ENCODE measurements around the gene PIGT.
"Not testable (repeated sequence)": the region's sequence is repeated elsewhere in the genome, so short reads cannot be mapped to it uniquely, and the experiment has no call there.

Gene PIGT

DNA sequence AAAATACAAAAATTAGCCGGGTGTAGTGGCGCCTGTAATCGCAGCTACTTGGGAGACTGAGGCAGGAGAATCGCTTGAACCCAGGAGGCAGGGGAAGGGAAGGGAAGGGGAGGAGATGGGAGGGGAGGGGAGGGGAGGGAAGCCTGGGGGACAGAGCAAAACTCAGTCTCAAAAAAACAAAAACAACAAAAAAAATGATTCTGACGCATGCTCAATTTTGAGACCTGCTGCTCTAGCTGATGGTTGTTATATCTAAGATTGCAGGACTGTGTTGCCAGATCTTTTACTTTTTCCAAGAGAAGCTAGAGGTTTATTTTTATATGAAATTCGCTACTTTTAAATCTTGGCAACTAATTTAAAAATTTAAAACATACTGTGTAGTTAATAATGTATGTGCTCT lies 51.2 kb downstream of the PIGT start:
- no peak for DNase-seq

DNA sequence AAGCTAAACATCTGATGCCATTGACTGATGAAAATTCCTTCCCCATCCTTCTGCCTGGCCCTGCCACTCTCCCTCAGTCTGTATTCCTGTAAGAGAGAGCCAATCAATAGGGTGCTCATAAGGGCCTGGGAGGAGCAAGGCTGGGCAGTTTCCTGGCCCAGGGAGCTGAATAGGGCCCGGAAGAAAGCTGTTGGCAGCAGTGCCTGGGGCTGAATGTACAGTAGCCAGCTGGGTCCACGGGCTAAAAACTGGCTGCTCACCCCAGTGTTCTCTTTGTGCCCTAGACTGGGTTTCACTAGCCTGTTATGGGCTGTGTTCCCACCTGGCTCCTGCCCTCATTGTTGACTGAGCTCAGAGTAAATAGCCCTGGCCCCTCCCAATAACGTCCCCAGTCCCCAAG lies 51.9 kb downstream of the PIGT start:
- DNase-seq = no peak

DNA sequence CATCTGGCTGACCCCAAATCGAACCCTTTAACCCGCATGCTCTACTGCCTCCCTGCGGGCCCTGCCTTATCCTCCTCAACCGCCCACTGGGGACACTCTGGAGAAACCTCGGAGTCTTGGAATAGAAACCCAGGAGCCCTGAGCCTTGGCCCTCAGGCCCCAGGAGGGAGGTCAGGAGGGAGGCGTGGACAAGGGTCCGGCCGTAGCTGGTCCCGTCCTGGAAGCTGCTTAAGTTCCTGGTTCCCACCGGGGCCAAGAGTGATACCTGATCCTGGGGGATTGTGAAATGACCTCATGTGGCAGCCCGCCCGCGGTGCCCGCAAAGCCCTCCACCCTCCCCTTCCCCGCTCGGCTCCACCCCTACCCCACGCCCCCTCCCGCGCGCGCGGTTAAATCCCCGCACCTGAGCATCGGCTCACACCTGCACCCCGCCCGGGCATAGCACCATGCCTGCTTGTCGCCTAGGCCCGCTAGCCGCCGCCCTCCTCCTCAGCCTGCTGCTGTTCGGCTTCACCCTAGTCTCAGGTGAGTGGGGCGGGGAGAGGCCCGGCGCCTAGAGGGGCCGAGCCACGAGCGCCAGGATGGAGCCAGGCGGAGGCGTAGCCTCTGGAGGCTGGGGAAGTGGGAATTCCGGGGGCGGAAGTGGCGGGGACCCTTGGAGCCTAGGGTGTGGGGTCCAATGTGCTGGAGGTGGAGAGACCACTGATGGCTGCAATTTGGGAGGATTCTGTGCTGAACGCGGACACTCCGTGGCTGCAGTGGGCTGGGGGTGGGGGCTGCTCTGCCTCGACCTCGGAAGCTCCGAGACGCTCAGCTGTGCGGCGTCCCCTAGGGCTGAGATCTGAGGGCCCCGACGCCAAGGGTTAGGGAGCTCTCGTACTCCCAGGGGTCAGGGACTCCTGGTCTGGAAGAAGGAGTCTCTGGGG lies 53.7 kb downstream of the PIGT start, which contains the start of gene WFDC2:
Gene WFDC2, plus strand, starts transcription at position 418 of the 926 bp plus-strand sequence. Its CDS starts 29 bp downstream, at position 447.
- peak; percentile 74 for DNase-seq

DNA sequence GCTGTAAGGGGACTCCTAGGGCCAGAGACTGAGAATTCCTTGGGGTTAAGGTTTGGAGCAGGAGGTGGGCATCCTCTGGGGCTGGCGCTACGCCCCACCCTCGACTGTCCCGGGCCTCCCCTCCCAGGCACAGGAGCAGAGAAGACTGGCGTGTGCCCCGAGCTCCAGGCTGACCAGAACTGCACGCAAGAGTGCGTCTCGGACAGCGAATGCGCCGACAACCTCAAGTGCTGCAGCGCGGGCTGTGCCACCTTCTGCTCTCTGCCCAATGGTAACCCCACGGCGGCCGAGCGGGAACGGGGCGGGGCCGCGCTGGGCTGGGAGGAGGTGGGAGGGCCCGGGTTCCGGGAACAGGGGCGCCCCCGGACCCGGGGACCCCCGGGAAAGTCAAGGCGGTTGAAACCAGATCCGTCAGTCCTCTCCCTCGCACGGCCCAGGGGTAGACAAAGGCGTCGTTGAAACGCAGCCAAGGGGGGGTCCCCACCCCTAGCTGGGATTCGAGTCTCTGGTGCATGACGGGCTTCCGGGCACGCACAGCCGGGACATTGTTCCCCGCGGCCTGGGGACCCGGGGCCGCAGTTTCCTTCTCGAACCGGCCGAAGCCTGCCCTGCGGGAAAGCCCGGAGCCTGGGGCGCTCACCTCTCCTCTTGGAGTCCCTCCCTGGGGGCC lies 54.5 kb downstream of the PIGT start:
- DNase-seq = peak; percentile 81

DNA sequence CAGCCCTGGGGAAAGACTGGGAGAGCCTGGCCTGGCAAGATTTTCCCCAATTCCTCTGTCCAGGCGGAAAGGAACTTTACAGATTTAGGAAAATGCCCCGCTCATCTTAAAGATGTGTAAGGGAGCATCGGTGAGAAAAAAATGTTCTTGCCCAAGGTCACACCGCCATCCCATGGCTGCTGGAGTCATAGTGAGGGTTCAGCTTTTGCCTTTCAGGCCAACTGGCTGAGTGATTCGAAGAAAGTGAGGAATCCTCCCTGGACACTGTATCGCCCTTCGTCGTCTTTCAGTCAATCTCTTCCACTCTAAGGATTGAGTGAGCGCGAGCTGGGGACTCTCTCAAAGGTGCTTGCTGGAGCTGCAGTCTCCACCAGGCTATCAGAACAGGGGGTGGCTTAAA lies 55.0 kb downstream of the PIGT start:
- no peak for DNase-seq

DNA sequence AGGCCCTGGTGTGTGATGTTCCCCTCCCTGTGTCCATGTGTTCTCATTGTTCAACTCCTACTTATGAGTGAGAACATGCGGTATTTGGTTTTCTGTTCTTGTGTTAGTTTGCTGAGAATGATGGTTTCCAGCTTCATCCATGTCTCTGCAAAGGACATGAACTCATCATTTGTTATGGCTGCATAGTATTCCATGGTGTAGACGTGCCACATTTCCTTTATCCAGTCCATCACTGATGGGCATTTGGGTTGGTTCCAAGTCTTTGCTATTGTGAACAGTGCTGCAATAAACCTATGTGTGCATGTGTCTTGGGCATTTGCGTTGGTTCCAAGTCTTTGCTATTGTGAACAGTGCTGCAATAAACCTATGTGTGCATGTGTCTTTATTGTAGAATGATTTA lies 56.3 kb downstream of the PIGT start:
- DNase-seq = not testable (repeated sequence)

Measured in NCI-H1105 (cell line).